GM23338 (cell line): Measurements from ENCODE around the gene B4GALT1. TPM values are rescaled to one million over a fixed set of nuclear protein-coding genes. Genes with fewer than 3 reads are reported as not detected.

Experiments used
- ATAC-seq: fragments of 200-7000 bp; cut with Tn5 transposase; 3 replicates; pipeline ENCODE4 v1.9.1; 2020
- DNase-seq: peaks from one replicate; pipeline ENCODE4 v3.0.0-alpha.2; 2015; ENCODE audit warnings: low spot score
- H2AFZ ChIP-seq: fragments of 200-600 bp; sonication (generic); 2 replicates; pipeline ENCODE4 v1.8.0; 2016; ENCODE audit warnings: antibody characterized with exemption, mild to moderate bottlenecking, moderate library complexity
- H3F3A ChIP-seq: fragments of 200-600 bp; sonication (generic); replicated peaks from 2 replicates; pipeline ENCODE4 v1.8.0; 2017; ENCODE audit warnings: antibody characterized with exemption, mixed run types, low read depth
- H3K27ac ChIP-seq: fragments of 200-600 bp; sonication (generic); 2 replicates; pipeline ENCODE4 v1.6.1; 2016; ENCODE audit warnings: low read depth
- H3K27me3 ChIP-seq: fragments of 200-600 bp; sonication (generic); 2 replicates; pipeline ENCODE4 v1.8.0; 2016; ENCODE audit warnings: mild to moderate bottlenecking, mixed run types, moderate library complexity; ENCODE audit not compliant: insufficient read depth
- H3K36me3 ChIP-seq: fragments of 200-600 bp; sonication (generic); 2 replicates; pipeline ENCODE4 v1.8.0; 2016; ENCODE audit warnings: mild to moderate bottlenecking; ENCODE audit not compliant: insufficient read depth
- H3K4me1 ChIP-seq: fragments of 200-600 bp; sonication (generic); 2 replicates; pipeline ENCODE4 v1.8.0; 2016; ENCODE audit warnings: mild to moderate bottlenecking, moderate library complexity; ENCODE audit not compliant: insufficient read depth
- H3K4me2 ChIP-seq: fragments of 200-600 bp; sonication (generic); 2 replicates; pipeline ENCODE4 v1.7.1; 2017; ENCODE audit warnings: mixed run types
- H3K4me3 ChIP-seq: fragments of 200-600 bp; sonication (generic); 2 replicates; pipeline ENCODE4 v1.6.1; 2016; ENCODE audit warnings: mixed run types
- H3K79me2 ChIP-seq: fragments of 200-600 bp; sonication (generic); replicated peaks from 2 replicates; pipeline ENCODE4 v1.8.0; 2017; ENCODE audit warnings: mild to moderate bottlenecking; ENCODE audit not compliant: insufficient read depth
- H3K9me2 ChIP-seq: fragments of 200-600 bp; sonication (generic); 2 replicates; pipeline ENCODE4 v1.8.0; 2017; ENCODE audit not compliant: insufficient read depth
- H4K20me1 ChIP-seq: fragments of 200-600 bp; sonication (generic); replicated peaks from 2 replicates; pipeline ENCODE4 v1.8.0; 2017; ENCODE audit warnings: mild to moderate bottlenecking; ENCODE audit not compliant: insufficient read depth
- H3K27ac Mint-ChIP-seq: 2 replicates; pipeline ENCODE4 v1.8.0; 2020; ENCODE audit warnings: inconsistent platforms, mild to moderate bottlenecking, moderate library complexity, mixed read lengths
- H3K27me3 Mint-ChIP-seq: 3 replicates; pipeline ENCODE4 v1.8.0; 2022; ENCODE audit warnings: low read depth, mild to moderate bottlenecking, moderate library complexity, mixed read lengths, inconsistent platforms; ENCODE audit not compliant: insufficient read depth, poor library complexity
- H3K36me3 Mint-ChIP-seq: 3 replicates; pipeline ENCODE4 v1.8.0; 2021; ENCODE audit warnings: low read depth, mild to moderate bottlenecking, inconsistent platforms, moderate library complexity, mixed read lengths
- H3K4me1 Mint-ChIP-seq: 3 replicates; pipeline ENCODE4 v1.8.0; 2020; ENCODE audit warnings: mild to moderate bottlenecking, inconsistent platforms, mixed read lengths
- H3K4me3 Mint-ChIP-seq: 3 replicates; pipeline ENCODE4 v1.8.0; 2021; ENCODE audit warnings: moderate library complexity, mild to moderate bottlenecking, inconsistent platforms, mixed read lengths
- H3K9me3 Mint-ChIP-seq: 3 replicates; pipeline ENCODE4 v1.8.0; 2020; ENCODE audit warnings: moderate library complexity, mild to moderate bottlenecking, inconsistent platforms, mixed read lengths
- CREB1 ChIP-seq: fragments of 250-450 bp; sonication (Bioruptor Pico); IDR thresholded peaks from 2 replicates; pipeline ENCODE4 v1.5.0; 2020; ENCODE audit warnings: low read depth, mild to moderate bottlenecking, moderate library complexity
- EZH2 ChIP-seq: fragments of 200-600 bp; sonication (generic); IDR thresholded peaks from one replicate; pipeline ENCODE4 v1.8.0; 2017; ENCODE audit warnings: antibody characterized with exemption, mild to moderate bottlenecking, low read depth; ENCODE audit not compliant: unreplicated experiment
- NANOG ChIP-seq: IDR thresholded peaks from 2 replicates; pipeline ENCODE4 v1.6.1; 2016; ENCODE audit warnings: antibody characterized with exemption, borderline replicate concordance
- REST ChIP-seq: IDR thresholded peaks from one replicate; pipeline ENCODE4 v1.6.1; 2018; ENCODE audit warnings: antibody characterized with exemption; ENCODE audit not compliant: unreplicated experiment
- STAT1 ChIP-seq: IDR thresholded peaks from one replicate; pipeline ENCODE4 v1.6.1; 2016; ENCODE audit warnings: antibody characterized with exemption; ENCODE audit not compliant: unreplicated experiment
- ZNF462 ChIP-seq: fragments of 250-450 bp; sonication (Bioruptor Pico); IDR thresholded peaks from 2 replicates; pipeline ENCODE4 v1.5.0; 2020; ENCODE audit warnings: mild to moderate bottlenecking, moderate library complexity
- polyA plus RNA-seq: library from polyadenylated mRNA; unstranded; fragments of >200 nt; fragmentation: Nextera tagmentation; extraction: Ambion mirVana; gene quantifications from 2 replicates; pipeline ENCODE4 v1.2.1, GENCODE V29; 2016
- total RNA-seq: library from RNA; depleted of rRNA; stranded (reverse); fragments of >200 nt; shearing (Covaris generic); gene quantifications from 2 replicates; pipeline ENCODE4 v1.2.3, GENCODE V29; 2014

Gene B4GALT1
- total and polyA plus RNA-seq, 2 experiments from 2014 or later = 6.3 to 15.8 TPM

GRCh38 chr9:33129886-33130881 lies 37.0 kb downstream of the B4GALT1 start:
- Histone ChIP-seq H3K79me2 (no peaks in the 10 kb centered on the region), H3K36me3 (no peaks in the 10 kb centered on the region), H4K20me1 (no peaks in the 10 kb centered on the region), H3K4me1 (no peaks in the 10 kb centered on the region), H3F3A (no peaks in the 10 kb centered on the region), H3K27me3 (no peaks in the 10 kb centered on the region), H3K9me2 (peaks cover 4% of the 10 kb centered on the region; the same call in 1 of the 2 replicates), H2AFZ (no peak overlapping the region), H3K4me2 (no peak overlapping the region), H3K27ac (no peak overlapping the region), H3K4me3 (no peak overlapping the region)
- Mint-ChIP-seq H3K4me1 (peaks cover under 1% of the 10 kb centered on the region; the same call in 1 of the 3 replicates), H3K9me3 (peaks cover 3% of the 10 kb centered on the region; the same call in 1 of the 3 replicates), H3K27ac (no peak overlapping the region), H3K4me3 (no peak overlapping the region), H3K36me3 (peaks cover 16% of the 10 kb centered on the region), H3K27me3 (peaks cover 2% of the 10 kb centered on the region)
- DNase-seq (no peak), ATAC-seq (no peak)
- no peak for TF ChIP-seq CREB1 (CRISPR knock-in tag)

- H4K20me1 ChIP-seq = no peaks in the 10 kb centered on the region; the same call in 1 of the 2 replicates
- H3K4me2 ChIP-seq = no peak overlapping the region
- H3K4me3 Mint-ChIP-seq = no peak overlapping the region
- H3K4me1 Mint-ChIP-seq = peaks cover 6% of the 10 kb centered on the region
- no peaks in the 10 kb centered on the region for H3K4me1 ChIP-seq
- H3K36me3 Mint-ChIP-seq = peaks cover 16% of the 10 kb centered on the region
- no peak overlapping the region for H3K27ac Mint-ChIP-seq
- H3K9me3 Mint-ChIP-seq = peaks cover 3% of the 10 kb centered on the region; the same call in 1 of the 3 replicates
- peaks cover 2% of the 10 kb centered on the region for H3K27me3 Mint-ChIP-seq
- H3K9me2 ChIP-seq = peaks cover 4% of the 10 kb centered on the region; the same call in 1 of the 2 replicates
- H3K27me3 ChIP-seq = no peaks in the 10 kb centered on the region
- no peaks in the 10 kb centered on the region for H3F3A ChIP-seq
- ATAC-seq (no peak), DNase-seq (no peak)
- H3K36me3 ChIP-seq = no peaks in the 10 kb centered on the region
- H2AFZ ChIP-seq = no peak overlapping the region
- H3K79me2 ChIP-seq = no peaks in the 10 kb centered on the region
- no peak overlapping the region for H3K4me3 ChIP-seq
- no peak overlapping the region for H3K27ac ChIP-seq
- TF ChIP-seq EZH2 (no peak), CREB1 (CRISPR knock-in tag) (no peak), REST (no peak), ZNF462 (CRISPR knock-in tag) (no peak), STAT1 (no peak), NANOG (no peak)
Observed at GRCh38 chr9:33129251-33129885, 37.8 kb downstream of the B4GALT1 start.
